Spleen (tissue), 7 donors: ENCODE results near the gene DAB1.

Experiments used
- POLR2A ChIP-seq, 3 donors: fragments of 450-650 bp; IDR thresholded peaks; one replicate each; pipeline ENCODE4 v1.5.1; 2017; ENCODE audit warnings: antibody characterized with exemption in 3 of 3, mild to moderate bottlenecking in 1 of 3
- POLR2AphosphoS5 ChIP-seq, 3 donors: sonication (generic); formaldehyde crosslinking; IDR thresholded peaks; one replicate each; pipeline ENCODE4 v1.5.1; 2017; ENCODE audit warnings: antibody characterized with exemption in 3 of 3
- TF ChIP-seq, protein P1 (sequence below), 11 experiments: fragments of 200-600 bp in 7 of 11; fragments of 450-650 bp in 4 of 11; sonication (generic) in 4 of 11; IDR thresholded peaks in 8 of 11; conservative IDR thresholded peaks in 3 of 11; 1 replicate in 7 of 11; 2 replicates in 4 of 11; pipeline versions ENCODE4 v1.4.0 to v1.8.0; 2016 to 2021; ENCODE audit warnings: antibody characterized with exemption in 11 of 11, inconsistent platforms in 4 of 11, mild to moderate bottlenecking in 1 of 11
- donor health status: DM: no; HTN: no; CAD: no; lungs with moderate emphysema.
- donor health status: DM: no; HTN: no; CAD: no.
- donor health status: DM: no; HTN: no; CAD: no.

DNA sequence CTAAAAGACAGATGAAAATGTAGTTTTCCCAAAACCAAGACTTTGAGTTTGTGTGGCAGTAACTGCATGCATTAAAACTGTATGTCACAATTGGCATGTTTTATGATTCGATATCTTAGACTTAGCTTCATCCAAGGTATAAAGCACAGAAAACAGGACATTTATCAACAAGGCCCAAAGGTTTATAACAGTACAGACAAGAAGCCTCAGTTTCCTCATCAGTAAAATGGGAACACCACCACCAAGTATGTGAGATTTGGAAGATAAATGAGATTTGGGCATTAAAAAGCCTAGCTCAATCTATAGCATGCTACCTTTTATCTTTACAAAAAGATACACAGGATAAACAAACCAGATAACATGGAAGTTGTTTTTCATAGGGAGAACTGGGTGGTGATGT is 128.5 kb downstream of the DAB1 start:
- TF ChIP-seq, protein P1, sequence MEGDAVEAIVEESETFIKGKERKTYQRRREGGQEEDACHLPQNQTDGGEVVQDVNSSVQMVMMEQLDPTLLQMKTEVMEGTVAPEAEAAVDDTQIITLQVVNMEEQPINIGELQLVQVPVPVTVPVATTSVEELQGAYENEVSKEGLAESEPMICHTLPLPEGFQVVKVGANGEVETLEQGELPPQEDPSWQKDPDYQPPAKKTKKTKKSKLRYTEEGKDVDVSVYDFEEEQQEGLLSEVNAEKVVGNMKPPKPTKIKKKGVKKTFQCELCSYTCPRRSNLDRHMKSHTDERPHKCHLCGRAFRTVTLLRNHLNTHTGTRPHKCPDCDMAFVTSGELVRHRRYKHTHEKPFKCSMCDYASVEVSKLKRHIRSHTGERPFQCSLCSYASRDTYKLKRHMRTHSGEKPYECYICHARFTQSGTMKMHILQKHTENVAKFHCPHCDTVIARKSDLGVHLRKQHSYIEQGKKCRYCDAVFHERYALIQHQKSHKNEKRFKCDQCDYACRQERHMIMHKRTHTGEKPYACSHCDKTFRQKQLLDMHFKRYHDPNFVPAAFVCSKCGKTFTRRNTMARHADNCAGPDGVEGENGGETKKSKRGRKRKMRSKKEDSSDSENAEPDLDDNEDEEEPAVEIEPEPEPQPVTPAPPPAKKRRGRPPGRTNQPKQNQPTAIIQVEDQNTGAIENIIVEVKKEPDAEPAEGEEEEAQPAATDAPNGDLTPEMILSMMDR (IDR thresholded peaks at IDR 0.05 in 8 of 11, conservative IDR thresholded peaks at IDR 0.05 in 3 of 11), result no peak
- TF ChIP-seq POLR2A (IDR thresholded peaks at IDR 0.05), result no peak
- no peak for TF ChIP-seq POLR2AphosphoS5 (IDR thresholded peaks at IDR 0.05)
